Breast epithelium (tissue), 3 donors: ENCODE data around the gene KIF15.

Experiments
- CTCF ChIP-seq, 3 donors: fragments of 450-650 bp; IDR thresholded peaks; one replicate each; pipeline ENCODE4 v1.5.1; 2016 to 2017; ENCODE audit warnings: antibody characterized with exemption in 3 of 3, mild to moderate bottlenecking in 3 of 3, moderate library complexity in 3 of 3
- POLR2A ChIP-seq: fragments of 450-650 bp; IDR thresholded peaks from one replicate; pipeline ENCODE4 v1.6.1; 2016; ENCODE audit warnings: antibody characterized with exemption, mild to moderate bottlenecking, moderate library complexity
- POLR2AphosphoS5 ChIP-seq, 3 donors: sonication (generic); formaldehyde crosslinking; IDR thresholded peaks; one replicate each; pipeline ENCODE4 v1.6.1; 2017; ENCODE audit warnings: antibody characterized with exemption in 3 of 3

DNA sequence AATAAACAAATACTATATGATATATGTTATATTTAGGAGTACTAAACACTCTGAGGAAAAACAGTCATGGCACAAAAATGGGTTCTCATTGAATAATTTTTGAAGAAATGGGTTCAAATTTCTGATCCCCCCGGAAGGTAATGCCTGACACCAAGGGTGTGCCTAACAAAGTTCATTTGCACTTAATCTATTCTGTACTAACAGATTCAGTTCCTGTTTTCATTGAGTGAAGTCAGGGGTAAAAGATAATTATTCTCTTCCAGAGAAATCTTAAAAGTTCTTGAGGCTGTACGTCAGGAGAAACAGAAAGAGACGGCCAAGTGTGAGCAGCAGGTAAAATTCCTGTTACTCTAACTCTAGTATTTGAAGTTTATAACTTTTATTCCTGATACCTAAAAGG, 65.6 kb downstream of the KIF15 start:
- TF ChIP-seq CTCF (IDR thresholded peaks at IDR 0.05) (no peak), POLR2A (no peak), POLR2AphosphoS5 (IDR thresholded peaks at IDR 0.05) (no peak)
